GM03348 (cell line): ENCODE results near the gene RASAL1.
A peak's percentile ranks its signal among the peaks of the same experiment; 100 is the strongest.
"Not testable (repeated sequence)": the region's sequence is repeated elsewhere in the genome, so short reads cannot be mapped to it uniquely, and the experiment has no call there.

ENCODE experiments used
- DNase-seq: peaks from one replicate; pipeline ENCODE4 v3.0.0; 2012; ENCODE audit warnings: low spot score

The RASAL1 gene

DNA sequence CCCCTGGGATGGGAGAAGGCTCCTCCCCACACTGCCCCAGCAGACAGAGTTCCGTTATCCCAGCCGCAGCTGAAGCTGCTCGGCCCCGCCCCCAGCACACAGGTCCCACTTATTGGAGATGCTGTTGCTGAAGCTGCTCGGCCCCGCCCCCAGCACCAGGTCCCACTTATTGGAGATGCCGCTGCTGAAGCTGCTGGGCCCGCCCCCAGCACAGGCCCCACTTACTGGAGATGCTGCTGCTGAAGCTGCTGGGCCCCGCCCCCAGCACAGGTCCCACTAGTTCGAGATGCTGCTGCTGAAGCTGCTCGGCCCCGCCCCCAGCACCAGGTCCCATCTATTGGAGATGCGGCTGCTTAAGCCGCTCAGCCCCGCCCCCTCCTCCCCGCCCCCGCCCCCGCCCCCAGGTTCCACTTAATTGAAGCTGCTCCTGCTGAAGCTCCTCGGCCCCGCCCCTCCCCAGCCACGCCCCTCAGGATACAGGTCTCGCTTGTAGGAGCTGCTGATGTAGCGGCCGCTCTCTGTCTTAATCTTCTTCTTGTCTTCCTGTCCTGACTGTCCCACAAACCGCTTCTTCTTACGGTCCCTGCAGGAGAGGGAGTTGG, 26.0 kb upstream of the RASAL1 start:
- DNase-seq, result no peak

DNA sequence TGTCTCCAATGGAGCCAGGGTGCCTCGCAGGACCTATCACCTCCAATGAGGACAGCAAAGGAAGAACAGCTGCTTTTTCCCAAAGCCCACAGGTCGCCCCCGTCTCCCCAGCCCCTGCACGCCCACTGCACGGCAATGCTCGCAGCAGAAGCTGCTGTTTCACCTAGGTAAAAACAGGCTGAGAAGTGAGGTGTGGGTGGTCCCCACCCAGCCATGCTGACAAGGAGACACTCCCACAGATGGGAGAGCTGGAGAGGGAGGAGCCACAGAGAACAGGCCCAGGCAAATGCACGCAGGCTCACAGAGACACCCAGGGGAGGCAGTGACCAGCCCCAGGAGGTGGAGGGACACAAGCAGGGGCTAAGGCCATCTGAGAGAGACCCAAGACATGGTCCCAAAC, 24.4 kb upstream of the RASAL1 start:
- DNase-seq, result no peak

DNA sequence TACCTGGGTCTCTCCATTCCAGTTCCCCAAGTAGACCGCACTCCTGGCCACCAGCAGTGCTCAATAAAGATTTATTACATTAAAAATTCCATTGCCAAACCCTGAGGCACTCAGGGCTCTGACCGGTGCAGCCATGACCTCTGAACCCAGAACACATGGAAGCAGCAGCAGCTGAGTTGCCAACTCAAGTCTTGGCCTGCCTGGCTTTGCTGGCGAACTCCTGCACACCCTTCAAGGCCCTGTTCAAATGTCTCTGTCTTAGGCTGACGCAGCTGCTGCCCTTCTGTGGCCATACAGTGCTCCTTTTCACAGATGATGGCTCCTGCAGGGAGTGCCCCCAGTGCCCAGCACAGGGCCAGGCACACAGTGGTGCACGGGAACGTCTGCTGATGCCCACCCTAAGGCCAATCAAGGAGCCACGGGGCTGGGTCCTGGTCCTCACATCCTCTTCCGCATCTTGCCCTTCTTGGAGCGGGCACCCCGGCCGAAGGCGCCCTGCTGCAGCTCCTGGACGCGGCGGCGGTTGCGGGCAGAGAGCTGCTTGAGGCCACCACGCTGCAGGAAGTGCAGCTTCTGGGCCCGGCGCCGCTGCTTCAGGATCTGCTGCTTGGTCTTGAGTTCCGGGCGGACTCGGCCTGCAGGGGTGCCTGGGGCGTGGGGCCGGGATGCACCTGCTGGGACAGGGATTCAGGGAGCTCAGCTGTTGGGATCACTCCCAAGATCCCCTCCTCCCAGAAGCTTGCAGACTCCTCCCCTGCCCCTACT, 23.1 kb upstream of the RASAL1 start:
- DNase-seq, result no peak

DNA sequence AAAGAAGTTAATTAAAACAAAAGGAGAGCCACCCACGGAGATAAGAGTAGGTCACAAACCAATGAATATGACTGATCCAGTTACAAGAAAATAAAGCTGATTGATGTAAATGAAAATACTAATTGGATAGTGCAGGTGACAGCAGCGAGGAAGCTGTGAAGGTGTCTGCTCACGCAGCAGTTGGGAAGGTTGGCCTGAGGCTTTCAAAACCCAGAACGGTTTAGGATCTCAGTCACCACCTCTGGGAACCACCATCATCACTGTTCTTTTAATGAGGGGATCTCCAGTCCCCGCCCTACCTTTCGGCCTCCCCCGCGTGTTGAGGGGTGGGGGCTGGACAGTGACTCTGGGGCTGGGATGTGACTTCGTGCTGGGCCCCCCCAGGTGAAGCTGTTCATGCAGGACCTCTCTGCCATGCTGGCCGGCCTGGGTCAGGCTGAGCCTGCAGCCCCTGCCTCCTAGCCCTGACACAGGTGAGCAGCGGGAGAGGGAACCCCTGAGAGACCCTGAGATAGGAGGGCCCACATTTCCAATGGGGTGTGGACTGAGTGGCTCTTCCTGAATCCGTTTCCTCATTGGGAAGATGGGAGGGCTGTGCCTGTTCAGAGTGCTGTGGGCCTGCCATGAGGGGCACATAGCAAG, 21.8 kb upstream of the RASAL1 start:
- no peak for DNase-seq

DNA sequence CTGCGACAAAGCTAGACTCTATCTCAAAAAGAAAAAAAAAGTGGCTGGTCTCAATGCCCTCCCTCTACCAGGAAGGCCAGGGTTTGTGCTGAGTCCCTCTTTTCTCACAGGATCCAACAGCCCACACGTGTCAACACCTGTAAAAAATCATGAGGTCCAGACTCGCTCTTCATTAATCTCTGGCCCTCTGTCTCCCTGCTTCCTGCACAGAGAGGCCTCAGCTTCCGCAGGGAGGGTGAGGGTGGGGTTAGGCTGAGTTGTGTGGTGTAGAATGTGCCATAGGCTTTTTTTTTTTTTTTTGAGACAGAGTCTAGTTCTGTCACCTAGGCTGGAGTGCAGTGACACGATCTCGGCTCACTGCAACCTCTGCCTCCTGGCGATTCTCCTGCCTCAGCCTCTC, 20.1 kb upstream of the RASAL1 start:
- DNase-seq, result no peak

DNA sequence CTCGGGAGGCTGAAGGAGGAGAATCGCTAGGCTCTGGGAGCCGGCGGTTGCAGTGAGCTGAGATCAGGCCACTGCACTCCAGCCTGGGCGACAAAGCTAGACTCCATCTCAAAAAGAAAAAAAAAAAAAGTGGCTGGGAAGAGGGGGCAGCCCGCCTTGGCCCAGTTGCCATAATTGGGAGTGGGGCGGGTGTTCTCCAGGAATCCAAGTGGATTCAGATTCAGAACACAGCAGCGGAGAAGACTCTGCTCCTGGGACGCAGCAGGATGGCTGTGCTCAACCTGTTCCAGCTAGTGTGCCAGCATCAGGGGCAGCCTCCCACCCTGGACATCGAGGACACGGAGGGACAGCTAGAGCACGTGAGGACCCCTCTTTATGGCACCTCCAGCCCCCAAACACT, 19.5 kb upstream of the RASAL1 start:
- DNase-seq, result no peak

DNA sequence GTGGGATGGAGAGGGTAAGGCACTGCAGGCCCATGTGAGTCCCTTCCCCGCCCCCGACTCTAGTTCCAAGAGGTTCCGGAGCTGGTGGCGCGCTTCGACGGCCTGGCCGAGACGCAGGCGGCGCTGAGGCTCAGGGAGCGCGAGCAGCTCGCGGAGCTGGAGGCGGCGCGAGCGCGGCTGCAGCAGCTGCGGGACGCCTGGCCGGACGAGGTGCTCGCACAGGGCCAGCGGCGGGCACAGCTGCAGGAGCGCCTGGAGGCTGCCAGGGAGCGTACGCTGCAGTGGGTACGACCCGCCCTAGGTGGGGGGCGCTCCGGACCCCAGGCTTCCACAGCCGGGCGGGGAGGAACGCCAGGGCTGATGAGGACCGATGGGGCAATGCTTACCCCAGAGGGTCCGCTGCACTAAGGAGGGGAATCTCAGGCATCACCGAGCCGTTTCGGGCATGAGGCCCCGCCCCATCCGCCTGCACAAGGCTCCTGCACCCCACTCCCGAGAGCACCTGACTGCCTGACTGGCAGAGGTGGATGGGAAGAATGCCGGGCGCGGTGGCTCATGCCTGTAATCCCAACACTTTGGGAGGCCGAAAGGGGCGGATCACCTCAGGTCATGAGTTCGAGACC, 18.9 kb upstream of the RASAL1 start:
- DNase-seq, result no peak

DNA sequence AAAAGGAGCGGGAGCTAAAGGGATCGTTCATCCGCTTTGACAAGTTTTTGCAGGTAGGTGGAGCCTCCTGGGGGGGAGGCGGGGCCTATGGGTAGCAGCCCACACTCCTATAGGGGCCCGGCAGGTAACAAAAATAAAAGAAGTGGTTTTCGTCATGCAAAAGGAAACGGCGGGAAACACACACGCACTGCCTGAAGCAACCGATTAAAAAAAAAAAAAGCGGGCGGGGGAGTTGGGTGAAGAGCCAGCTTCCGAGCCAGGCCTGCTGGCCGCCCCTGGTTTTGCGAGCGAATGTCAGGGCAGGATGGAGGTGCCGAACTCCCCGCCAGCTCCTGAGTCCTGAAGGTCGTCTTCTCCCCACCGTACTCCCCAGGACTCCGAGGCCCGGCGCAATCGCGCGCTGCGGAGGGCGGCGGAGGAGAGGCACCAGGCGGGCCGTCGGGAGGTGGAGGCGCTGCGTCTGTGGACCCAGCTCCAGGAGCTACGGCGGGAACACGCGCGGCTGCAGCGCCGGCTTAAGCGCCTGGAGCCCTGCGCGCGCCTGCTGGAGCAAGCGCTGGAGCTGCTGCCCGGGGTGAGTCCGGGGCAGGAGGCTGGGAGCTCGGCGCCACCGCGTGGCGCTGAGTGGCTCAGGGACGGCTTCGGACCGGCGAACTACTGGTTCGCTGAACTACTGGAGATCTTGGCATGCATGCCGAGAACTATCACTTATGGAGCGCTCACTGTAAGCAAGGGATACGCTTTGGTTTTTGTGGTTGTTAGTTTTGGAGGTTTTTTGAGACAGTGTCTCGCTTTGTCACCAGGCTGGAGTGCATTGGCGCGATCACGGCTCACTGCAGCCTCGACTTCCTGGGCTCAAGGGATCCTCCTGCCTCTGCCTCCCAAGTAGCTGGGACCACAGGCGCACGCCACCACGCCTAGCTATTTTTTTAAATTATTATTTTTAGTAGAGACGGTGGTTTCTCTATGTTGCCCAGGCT, 17.6 kb upstream of the RASAL1 start:
- peak; percentile 92 for DNase-seq

DNA sequence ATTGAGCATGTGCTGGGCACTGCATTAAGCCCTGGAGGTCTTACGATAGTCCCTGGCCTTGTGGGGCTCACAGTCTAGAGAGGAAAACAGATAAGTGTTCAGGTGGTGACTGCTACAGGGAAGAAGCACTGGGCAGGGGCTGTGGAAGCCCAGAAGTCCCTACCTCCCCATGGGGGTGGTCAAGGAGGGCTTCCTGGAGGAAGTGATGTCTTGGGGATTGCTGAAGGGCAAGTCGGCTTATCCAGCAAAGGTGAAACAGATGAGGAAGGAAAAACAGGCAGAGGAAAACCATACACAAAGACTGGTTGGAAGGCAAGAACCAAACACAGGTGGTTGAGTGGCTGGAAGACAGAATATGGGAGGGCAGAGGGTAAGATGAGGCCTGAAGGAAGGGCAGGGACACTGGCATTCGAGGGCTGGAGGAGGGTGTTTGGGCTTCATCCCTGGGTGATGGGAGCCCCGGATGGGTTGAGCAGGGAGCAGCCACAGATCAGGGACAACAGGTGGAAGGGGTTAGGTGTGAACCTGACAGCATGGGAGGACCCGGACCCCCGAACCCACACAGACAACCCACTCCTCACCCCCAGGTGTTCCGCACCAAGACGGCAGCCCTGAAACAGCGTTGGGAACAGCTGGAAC, 16.8 kb upstream of the RASAL1 start:
- DNase-seq, result no peak

DNA sequence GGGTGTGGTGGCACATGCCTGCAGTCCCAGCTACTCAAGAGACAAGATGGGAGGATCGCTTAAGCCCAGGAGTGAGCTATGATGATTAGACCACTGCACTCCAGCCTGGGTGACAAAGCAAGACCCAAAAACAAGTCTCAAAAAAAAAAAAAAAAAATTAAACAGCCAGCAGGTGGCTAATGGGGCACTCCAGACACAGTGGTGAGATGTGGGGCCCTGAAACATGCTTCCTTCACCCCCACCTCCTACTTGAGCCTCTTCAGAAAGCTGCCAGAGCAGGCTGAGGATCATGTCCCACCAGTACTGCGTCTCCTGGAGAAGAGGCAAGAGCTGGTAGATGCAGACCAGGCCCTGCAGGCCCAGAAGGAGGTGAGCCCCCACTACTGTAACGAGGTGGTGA, 16.1 kb upstream of the RASAL1 start:
- no peak for DNase-seq

DNA sequence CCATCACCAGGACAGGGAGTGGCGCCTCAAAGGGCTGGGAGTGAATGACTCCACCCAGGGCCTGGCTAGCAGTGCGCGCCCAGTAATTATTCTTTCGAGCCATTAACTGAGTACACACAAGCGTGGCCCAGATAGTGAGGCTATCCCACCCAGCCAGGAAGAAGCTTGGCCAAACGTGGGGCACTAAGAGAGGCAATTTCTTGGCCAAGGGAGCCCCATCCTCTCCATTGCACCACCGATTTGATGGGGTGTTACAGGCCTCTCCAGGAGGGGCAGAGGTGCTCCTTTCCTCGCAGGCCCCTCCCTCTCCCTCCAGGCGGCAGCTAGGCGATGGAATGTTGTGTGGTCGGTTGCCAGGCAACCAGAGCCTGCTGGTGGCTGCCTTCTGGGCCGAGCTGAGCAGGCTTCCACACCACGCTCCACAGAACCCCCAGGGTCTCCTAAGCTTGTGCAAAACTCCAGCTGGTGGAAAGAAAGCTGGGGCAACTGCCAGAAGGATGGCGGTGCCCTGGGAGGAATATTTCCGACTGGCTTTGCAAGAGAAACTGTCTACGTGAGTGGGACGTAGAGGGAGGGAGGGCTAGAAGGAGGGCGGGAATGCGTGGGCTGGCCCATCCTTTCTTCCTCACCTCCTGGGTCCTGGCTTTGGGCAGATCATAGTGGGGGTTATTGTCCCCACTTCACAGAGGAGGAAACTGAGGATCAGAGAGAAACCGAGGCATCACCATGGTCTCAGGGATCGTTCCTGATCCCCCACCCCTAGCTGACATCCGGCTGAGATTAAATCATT, 14.0 kb upstream of the RASAL1 start, which contains the start of gene CFAP73:
Gene CFAP73 (plus strand): TSS at position 364 of the 790 bp plus-strand sequence. CDS start 134 bp downstream, at position 498.
- peak; percentile 90 for DNase-seq

DNA sequence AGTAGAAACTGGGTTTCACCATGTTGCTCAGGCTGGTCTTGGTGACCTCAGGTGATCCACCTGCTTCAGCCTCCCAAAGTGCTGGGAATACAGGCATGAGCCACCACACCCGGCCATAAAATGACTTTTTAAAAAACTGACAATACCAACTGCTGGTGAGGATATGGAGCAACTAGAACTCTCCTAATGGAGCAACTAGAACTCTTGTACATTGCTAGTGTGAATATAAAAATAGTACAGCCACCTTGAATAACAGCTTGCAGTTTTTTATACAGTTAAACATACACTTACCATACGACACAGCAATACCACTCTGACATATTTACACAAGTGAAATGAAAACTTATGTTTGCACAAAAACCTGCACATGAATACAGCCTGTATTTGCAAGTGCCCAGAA, 11.4 kb upstream of the RASAL1 start:
- DNase-seq, result no peak

DNA sequence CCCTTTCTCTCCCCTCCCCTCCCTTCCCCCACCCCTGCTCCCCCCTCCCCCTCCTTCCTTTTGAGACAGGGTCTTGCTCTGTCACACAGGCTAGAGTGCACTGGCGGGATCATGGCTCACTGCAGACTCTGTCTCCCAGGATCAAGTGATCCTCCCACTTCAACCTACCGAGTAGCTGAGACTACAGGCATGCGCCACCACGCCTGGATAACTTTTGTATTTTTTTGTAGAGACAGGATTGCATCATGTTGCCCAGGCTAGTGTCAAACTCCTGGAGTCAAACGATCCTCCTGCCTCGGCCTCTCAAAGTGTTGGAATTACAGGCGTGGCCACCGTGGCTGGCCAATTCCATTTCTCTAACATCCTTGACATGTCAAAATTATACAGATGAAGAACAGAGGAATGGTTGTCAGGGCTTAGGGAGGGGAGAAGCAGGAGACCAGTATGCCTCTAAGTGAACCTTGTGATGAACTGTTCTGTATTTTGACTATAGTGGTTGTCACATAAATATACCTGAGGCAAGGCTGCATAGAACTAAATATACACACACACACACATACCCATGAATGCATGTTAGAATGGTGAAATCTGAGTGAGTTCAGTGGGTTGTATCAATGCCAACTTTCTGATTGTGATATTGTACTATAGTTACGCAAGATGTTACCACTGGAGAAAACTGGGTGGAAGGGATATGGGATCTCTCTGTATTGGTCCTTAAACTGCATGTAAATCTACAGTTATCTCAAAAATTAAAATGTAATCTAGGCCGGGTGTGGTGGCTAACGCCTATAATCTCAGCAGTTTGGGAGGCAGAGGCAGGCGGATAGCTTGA, 10.4 kb upstream of the RASAL1 start:
- no peak for DNase-seq

DNA sequence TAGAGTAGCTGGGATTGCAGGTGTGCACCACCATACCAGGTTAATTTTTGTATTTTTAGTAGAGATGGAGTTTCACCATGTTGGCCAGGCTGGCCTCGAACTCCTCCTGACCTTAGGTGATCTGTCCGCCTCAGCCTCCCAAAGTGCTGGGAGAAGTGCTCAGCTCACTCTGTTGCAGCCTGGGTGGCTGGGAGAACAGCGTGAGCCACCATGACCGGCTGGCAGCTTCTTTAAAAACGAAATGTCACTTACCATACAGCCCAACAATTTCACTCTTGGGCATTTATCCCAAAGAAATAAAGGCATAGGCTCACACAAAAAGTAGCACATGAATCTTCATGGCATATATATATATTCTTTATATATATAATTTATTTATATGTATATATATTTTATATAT, 9.2 kb upstream of the RASAL1 start:
- DNase-seq, result no peak

DNA sequence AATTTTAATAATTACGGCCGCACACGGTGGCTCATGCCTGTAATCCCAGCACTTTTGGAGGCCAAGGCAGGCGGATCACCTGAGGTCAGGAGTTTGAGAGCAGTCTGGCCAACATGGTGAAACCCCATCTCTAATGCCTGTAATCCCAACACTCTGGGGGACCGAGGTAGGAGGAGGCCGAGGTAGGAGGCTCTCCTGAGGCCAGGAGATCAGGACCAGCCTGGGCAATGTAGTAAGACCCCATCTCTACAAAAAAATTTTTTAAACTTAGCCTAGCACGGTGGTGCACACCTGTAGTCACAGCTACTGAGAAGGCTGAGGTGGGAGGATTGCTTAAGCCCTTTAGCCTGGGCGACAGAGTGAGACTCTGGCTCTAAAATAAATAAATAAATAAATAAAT, 8.4 kb upstream of the RASAL1 start:
- no peak for DNase-seq

DNA sequence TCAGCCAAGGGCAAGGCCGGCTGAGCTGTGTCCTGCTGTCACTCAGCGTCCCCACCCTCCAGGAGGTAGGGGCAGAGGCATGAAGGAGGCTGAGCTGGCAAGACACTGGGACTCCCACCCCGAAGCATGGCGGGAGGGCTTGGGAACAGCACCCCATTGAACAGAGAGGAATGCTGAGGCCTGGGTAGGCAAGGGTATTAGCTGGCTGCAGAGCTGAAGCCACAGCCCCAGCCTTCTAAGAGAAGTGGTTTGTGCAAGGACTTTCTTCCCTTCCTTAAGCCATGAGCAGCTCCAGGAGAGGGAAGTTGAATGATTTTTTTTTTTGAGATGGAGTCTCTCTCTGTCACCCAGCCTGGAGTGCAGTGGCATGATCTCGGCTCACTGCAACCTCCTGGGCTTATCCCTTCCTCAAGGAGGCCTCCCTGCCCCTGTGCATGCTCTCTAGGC, 7.3 kb upstream of the RASAL1 start:
- DNase-seq, result no peak

DNA sequence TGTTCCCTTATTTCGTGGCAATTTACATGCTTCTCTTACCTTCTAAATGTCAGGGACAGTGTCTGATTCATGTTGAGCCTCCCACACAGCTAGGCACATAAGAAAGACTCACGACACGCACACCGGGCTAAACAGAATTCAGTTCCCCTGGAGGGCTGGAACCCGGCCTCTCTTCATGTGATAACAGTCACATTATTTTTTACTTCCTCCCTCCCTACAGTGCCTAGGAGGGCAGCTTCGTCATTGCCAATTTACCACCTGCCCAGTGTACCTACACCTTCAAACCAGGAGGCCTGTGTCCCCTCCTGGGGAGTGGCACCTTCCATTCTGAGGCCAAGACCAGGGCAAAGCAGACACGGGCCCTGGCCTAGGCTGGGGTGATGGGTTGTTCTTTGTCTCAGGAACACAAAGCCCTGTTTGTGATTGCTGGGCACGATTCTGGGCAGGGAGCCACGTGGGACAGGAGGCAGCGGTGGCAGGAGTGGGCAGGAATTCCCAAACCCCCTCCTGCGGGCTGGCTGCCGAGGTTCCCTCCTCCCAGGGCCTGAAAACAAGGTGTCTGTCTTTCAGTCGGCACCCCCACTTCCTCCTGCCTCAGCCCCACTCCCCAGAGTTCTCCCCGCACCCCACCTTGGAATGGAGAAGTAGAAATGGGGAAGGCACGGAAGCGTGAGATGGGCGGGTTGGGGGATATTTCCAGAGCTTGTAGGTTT, 6.8 kb upstream of the RASAL1 start:
- no peak for DNase-seq

DNA sequence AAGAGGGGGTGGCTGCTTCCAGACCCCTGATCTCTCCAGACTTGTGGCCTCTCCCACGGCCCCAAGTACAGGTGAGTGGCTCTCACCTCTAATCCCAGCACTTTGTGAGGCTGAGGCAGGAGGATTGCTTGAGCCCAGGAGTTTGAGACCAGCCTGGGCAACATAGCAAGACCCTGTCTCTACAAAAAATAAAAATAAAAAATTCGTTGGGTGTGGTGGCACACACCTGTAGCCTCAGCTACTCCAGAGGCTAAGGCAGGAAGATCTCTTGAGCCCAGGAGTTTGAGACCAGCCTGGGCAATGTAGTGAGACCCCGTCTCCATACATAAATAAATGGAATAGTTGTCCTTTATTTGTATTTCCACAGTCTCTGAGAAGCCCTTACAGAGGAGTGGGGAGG, 6.2 kb upstream of the RASAL1 start:
- DNase-seq, result not testable (repeated sequence)

DNA sequence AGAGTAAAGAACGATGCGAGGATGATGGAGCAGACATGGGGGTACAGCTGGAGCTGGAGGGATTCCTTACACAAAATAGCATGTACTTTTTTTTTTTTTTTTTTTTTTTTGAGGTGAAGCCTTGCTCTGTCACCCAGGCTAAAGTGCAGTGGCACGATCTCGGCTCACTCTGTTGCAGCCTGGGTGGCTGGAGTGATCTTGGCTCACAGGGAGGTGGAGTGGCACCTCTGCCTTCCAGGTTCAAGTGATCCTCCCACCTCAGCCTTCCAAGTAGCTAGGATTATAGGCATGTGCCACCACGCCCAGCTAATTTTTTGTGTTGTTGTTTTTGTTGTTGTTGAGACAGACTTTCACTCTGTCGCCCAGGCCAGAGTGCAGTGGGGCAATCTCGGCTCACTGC, 5.1 kb upstream of the RASAL1 start:
- DNase-seq, result no peak
